Astrocyte (in vitro differentiated cells and primary cell): ENCODE results near the gene GGT1. TPM values are rescaled to one million over a fixed set of nuclear protein-coding genes. Genes with fewer than 3 reads are reported as not detected.

Source experiments
- DNase-seq: peaks from one replicate; pipeline ENCODE4 v3.0.0-alpha.2; 2010; ENCODE audit warnings: low read depth
- FAIRE-seq: peaks from 2 replicates; lab custom pipeline; 2011; peaks lifted over from hg19 to GRCh38; lab: Jason Lieb, UNC
- H2AFZ ChIP-seq: 2 replicates; pipeline ENCODE4 v1.6.0; 2012; ENCODE audit warnings: low read depth, low read length, inconsistent platforms
- H3K27ac ChIP-seq: 2 replicates; pipeline ENCODE4 v1.5.1; 2011; ENCODE audit warnings: low read depth, low read length, inconsistent platforms
- H3K27me3 ChIP-seq: 2 replicates; pipeline ENCODE4 v1.6.0; 2011; ENCODE audit warnings: low read length, inconsistent platforms; ENCODE audit not compliant: insufficient read depth
- H3K36me3 ChIP-seq: 2 replicates; pipeline ENCODE4 v1.5.1; 2011; ENCODE audit warnings: low read length, inconsistent platforms; ENCODE audit not compliant: insufficient read depth
- H3K4me1 ChIP-seq: 2 replicates; pipeline ENCODE4 v1.5.1; 2011; ENCODE audit warnings: low read length, inconsistent platforms; ENCODE audit not compliant: insufficient read depth
- H3K4me2 ChIP-seq: 2 replicates; pipeline ENCODE4 v1.6.0; 2012; ENCODE audit warnings: low read length, inconsistent platforms
- H3K4me3 ChIP-seq: 2 replicates; pipeline ENCODE4 v1.5.1; 2011; ENCODE audit warnings: low read depth, mild to moderate bottlenecking, low read length, inconsistent platforms; ENCODE audit not compliant: insufficient read depth
- H3K79me2 ChIP-seq: 2 replicates; pipeline ENCODE4 v1.6.0; 2012; ENCODE audit warnings: mild to moderate bottlenecking, low read length, inconsistent platforms; ENCODE audit not compliant: insufficient read depth
- H3K9ac ChIP-seq: 2 replicates; pipeline ENCODE4 v1.6.0; 2012; ENCODE audit warnings: mild to moderate bottlenecking, low read length, inconsistent platforms
- H3K9me3 ChIP-seq: 2 replicates; pipeline ENCODE4 v1.5.1; 2012; ENCODE audit warnings: low read depth, mild to moderate bottlenecking, low read length, inconsistent platforms; ENCODE audit not compliant: insufficient read depth
- H4K20me1 ChIP-seq: 2 replicates; pipeline ENCODE4 v1.6.0; 2012; ENCODE audit warnings: low read length, inconsistent platforms; ENCODE audit not compliant: insufficient read depth
- H3K27ac Mint-ChIP-seq: one replicate; pipeline ENCODE4 v1.8.0; 2021; ENCODE audit warnings: mild to moderate bottlenecking, mixed read lengths; ENCODE audit not compliant: unreplicated experiment
- H3K27me3 Mint-ChIP-seq: one replicate; pipeline ENCODE4 v1.8.0; 2021; ENCODE audit warnings: low read depth, mixed read lengths; ENCODE audit not compliant: unreplicated experiment
- H3K36me3 Mint-ChIP-seq: one replicate; pipeline ENCODE4 v1.8.0; 2021; ENCODE audit warnings: low read depth, mixed read lengths; ENCODE audit not compliant: unreplicated experiment
- H3K4me1 Mint-ChIP-seq: one replicate; pipeline ENCODE4 v1.8.0; 2021; ENCODE audit warnings: low read depth, mixed read lengths; ENCODE audit not compliant: unreplicated experiment
- H3K4me3 Mint-ChIP-seq: one replicate; pipeline ENCODE4 v1.8.0; 2021; ENCODE audit warnings: mild to moderate bottlenecking, moderate library complexity, mixed read lengths; ENCODE audit not compliant: unreplicated experiment
- H3K9me3 Mint-ChIP-seq: one replicate; pipeline ENCODE4 v1.8.0; 2021; ENCODE audit warnings: mild to moderate bottlenecking, mixed read lengths; ENCODE audit not compliant: unreplicated experiment
- EZH2 ChIP-seq: IDR thresholded peaks from 2 replicates; pipeline ENCODE4 v1.6.1; 2012; ENCODE audit warnings: mild to moderate bottlenecking, low read length, inconsistent platforms; ENCODE audit not compliant: insufficient read depth
- total RNA-seq: library from RNA; stranded (reverse); gene quantifications from 2 replicates; pipeline ENCODE4 v1.2.1, GENCODE V29; 2021
- TF ChIP-seq, protein P1 (sequence below): IDR thresholded peaks from 2 replicates; pipeline ENCODE4 v1.5.1; 2011; ENCODE audit warnings: low read depth, mild to moderate bottlenecking, inconsistent platforms, low read length, moderate library complexity; ENCODE audit not compliant: insufficient read depth

GGT1 gene
- total RNA-seq, 1 donor from 2014 or later: 2.9 TPM

DNA sequence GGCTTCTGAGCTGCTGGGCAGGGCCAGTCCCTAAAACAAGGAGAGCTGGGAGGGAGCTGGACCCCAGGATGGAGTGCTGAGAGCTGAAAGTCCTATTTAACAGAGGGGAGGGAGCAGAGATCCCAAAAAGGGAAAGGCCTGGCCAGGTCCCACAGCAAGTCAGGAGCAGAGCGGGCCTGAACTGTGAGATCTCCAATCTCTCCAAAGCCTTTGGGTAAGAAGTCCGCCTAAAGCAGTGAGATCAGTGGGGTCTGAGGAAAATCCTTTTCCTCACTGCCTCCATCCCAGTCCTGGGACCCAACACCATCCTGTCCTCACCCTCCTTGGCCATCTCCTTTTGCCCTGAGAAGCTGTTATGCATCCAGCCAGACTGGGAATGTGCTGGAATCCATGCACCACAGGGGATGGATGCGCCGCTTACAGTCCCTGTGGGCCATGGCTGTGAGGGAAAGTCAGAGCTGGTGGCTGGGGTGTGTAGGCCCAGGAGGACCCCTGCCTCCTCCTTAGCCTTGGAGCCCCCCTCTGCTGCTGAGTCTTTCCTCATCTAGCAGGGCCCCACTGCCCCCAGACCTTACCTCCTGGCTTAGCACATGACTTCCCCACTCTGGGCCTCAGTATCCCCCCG is 18.7 kb upstream of the GGT1 start:
- no peaks in the 10 kb centered on the region for H3K27me3 ChIP-seq
- no peak overlapping the region for H3K4me3 ChIP-seq
- H3K4me2 ChIP-seq: peak overlapping the region; percentile 43
- H3K79me2 ChIP-seq: no peaks in the 10 kb centered on the region
- TF ChIP-seq EZH2: no peak
- TF ChIP-seq, protein P1, sequence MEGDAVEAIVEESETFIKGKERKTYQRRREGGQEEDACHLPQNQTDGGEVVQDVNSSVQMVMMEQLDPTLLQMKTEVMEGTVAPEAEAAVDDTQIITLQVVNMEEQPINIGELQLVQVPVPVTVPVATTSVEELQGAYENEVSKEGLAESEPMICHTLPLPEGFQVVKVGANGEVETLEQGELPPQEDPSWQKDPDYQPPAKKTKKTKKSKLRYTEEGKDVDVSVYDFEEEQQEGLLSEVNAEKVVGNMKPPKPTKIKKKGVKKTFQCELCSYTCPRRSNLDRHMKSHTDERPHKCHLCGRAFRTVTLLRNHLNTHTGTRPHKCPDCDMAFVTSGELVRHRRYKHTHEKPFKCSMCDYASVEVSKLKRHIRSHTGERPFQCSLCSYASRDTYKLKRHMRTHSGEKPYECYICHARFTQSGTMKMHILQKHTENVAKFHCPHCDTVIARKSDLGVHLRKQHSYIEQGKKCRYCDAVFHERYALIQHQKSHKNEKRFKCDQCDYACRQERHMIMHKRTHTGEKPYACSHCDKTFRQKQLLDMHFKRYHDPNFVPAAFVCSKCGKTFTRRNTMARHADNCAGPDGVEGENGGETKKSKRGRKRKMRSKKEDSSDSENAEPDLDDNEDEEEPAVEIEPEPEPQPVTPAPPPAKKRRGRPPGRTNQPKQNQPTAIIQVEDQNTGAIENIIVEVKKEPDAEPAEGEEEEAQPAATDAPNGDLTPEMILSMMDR: no peak
- peaks cover 6% of the 10 kb centered on the region for H3K4me1 Mint-ChIP-seq
- H3K9me3 ChIP-seq: no peaks in the 10 kb centered on the region
- H3K36me3 Mint-ChIP-seq: no peaks in the 10 kb centered on the region
- H3K27me3 Mint-ChIP-seq: no peaks in the 10 kb centered on the region
- no peaks in the 10 kb centered on the region for H4K20me1 ChIP-seq
- H3K9ac ChIP-seq: no peak overlapping the region
- H3K27ac Mint-ChIP-seq: no peak overlapping the region
- no peak overlapping the region for H2AFZ ChIP-seq
- no peak for FAIRE-seq
- H3K9me3 Mint-ChIP-seq: no peaks in the 10 kb centered on the region
- peaks cover 16% of the 10 kb centered on the region for H3K4me1 ChIP-seq
- no peak for DNase-seq
- H3K4me3 Mint-ChIP-seq: no peak overlapping the region
- H3K36me3 ChIP-seq: no peaks in the 10 kb centered on the region
- no peak overlapping the region for H3K27ac ChIP-seq

DNA sequence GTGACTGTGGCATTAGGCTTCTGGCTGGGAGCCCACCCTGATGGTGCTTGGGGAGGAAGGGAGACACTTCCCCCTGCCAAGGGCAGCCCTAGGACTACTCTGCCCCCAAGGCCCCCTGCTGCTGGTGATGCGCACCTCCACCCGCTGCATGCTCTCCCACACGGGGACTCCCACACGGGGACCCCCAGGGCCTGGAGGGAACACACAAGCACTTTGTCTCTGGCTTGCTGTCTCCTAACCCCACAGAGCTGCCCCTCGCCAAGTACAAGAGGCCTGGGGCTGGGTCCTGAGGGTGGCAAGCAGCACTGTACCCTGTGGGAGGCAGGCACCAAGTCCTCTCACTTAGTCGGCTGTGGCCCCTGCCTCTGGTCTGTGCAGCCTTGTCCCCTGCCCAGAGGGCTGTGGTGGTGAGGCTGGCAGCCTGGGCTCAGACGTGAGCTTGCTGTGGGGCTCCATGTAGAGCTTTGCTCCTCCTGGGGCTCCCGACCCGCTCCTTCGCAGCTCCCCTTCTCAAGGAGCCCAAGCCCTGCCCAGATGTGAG is 18.1 kb upstream of the GGT1 start:
- H3K4me3 ChIP-seq: no peak overlapping the region
- no peaks in the 10 kb centered on the region for H3K9me3 Mint-ChIP-seq
- H3K4me1 Mint-ChIP-seq: peaks cover 6% of the 10 kb centered on the region
- no peak overlapping the region for H3K9ac ChIP-seq
- no peaks in the 10 kb centered on the region for H3K79me2 ChIP-seq
- H3K27ac ChIP-seq: no peak overlapping the region
- H3K27ac Mint-ChIP-seq: no peak overlapping the region
- no peaks in the 10 kb centered on the region for H4K20me1 ChIP-seq
- TF ChIP-seq, protein P1: no peak
- no peak for TF ChIP-seq EZH2
- H3K27me3 ChIP-seq: no peaks in the 10 kb centered on the region
- no peaks in the 10 kb centered on the region for H3K9me3 ChIP-seq
- DNase-seq: no peak
- H2AFZ ChIP-seq: no peak overlapping the region
- peaks cover 16% of the 10 kb centered on the region for H3K4me1 ChIP-seq
- H3K27me3 Mint-ChIP-seq: no peaks in the 10 kb centered on the region
- H3K4me3 Mint-ChIP-seq: no peak overlapping the region
- no peak for FAIRE-seq
- H3K4me2 ChIP-seq: no peak overlapping the region
- no peaks in the 10 kb centered on the region for H3K36me3 Mint-ChIP-seq
- no peaks in the 10 kb centered on the region for H3K36me3 ChIP-seq

DNA sequence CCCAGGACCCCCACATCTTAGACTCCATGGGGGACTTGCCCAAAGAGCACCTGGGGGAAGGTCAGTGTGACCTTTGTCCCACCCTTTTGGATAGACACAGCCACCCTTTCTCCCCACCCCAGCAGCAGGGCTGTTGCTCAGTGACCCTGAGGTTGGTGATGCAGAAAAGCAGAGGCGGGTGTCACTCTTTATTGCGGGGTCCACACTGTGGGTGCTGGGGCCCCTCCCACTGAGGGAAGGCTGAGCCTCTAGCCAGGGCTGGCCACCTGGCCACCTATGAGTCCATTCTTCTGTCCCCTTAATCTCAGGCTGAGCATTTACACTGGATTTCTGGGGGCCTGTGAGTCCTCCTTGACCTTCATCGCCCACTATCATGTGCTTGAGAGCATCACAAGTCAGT is 17.5 kb upstream of the GGT1 start:
- Histone ChIP-seq H3K36me3 (no peaks in the 10 kb centered on the region), H3K27me3 (no peaks in the 10 kb centered on the region), H3K79me2 (no peaks in the 10 kb centered on the region), H3K9ac (no peak overlapping the region), H3K4me3 (no peak overlapping the region), H2AFZ (no peak overlapping the region), H3K9me3 (no peaks in the 10 kb centered on the region), H3K27ac (no peak overlapping the region), H3K4me1 (peaks cover 16% of the 10 kb centered on the region), H4K20me1 (no peaks in the 10 kb centered on the region), H3K4me2 (no peak overlapping the region)
- no peak overlapping the region for H3K4me3 Mint-ChIP-seq
- H3K36me3 Mint-ChIP-seq: no peaks in the 10 kb centered on the region
- DNase-seq (no peak), FAIRE-seq (no peak)
- H3K9me3 Mint-ChIP-seq: no peaks in the 10 kb centered on the region
- peaks cover 6% of the 10 kb centered on the region for H3K4me1 Mint-ChIP-seq
- TF ChIP-seq EZH2: no peak
- TF ChIP-seq, protein P1: no peak
- no peak overlapping the region for H3K27ac Mint-ChIP-seq
- no peaks in the 10 kb centered on the region for H3K27me3 Mint-ChIP-seq
